RWPE1 (cell line): Measurements from ENCODE around the gene NUDT5.
"Not testable (repeated sequence)": the region's sequence is repeated elsewhere in the genome, so short reads cannot be mapped to it uniquely, and the experiment has no call there.

Experiments used
- CTCF ChIA-PET: fragments of 350-600 bp; sonication (Branson Sonifier 250); formaldehyde crosslinking; extraction: SDS; loops from one replicate; lab custom pipeline; 2021; lab: Yijun Ruan, JAX
- POLR2A ChIA-PET: fragments of 400-600 bp; formaldehyde crosslinking; extraction: SDS; loops from one replicate; lab custom pipeline; 2020; ENCODE audit warnings: antibody characterized with exemption; ENCODE audit not compliant: low non-redundant PET; lab: Yijun Ruan, JAX
- DNase-seq: peaks from one replicate; pipeline ENCODE4 v3.0.0; 2012; ENCODE audit warnings: low spot score
- H3K27ac ChIP-seq: fragments of 450-650 bp; 2 replicates; pipeline ENCODE4 v1.5.1; 2017
- TF ChIP-seq, protein P1 (sequence below): fragments of 450-650 bp; conservative IDR thresholded peaks from 2 replicates; pipeline ENCODE4 v1.5.1; 2017; ENCODE audit warnings: low read depth, mild to moderate bottlenecking

The NUDT5 gene

DNA sequence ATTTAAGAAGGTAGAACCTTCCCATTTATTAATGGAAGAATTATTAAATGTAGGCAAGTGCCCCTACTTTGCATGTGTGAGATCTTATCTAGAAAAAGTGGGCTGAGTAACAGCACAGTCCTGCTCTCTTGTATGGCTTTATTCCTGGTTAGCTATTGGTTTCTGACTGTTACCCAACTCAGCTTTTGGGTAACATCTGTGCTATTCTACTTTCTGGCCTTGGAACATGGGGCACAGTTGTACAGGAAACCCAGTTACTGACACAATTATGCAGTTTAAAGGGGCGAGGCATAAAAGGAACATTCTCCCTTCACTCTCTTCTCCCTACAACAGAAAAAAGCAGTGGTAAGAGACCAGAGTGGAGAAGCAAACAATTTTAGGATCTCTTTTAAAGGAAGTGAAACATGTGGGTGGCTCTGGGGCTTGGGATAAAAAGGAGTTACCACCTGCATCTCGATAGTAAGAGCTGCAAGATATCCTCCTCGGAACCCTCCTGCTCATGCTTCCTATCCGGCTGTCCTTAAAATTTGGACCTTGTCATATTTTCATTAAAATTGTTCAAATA is 16.0 kb downstream of the NUDT5 start:
- CTCF ChIA-PET: no interaction called here
- H3K27ac ChIP-seq: no peak overlapping the region
- no peak for DNase-seq
- TF ChIP-seq, protein P1, sequence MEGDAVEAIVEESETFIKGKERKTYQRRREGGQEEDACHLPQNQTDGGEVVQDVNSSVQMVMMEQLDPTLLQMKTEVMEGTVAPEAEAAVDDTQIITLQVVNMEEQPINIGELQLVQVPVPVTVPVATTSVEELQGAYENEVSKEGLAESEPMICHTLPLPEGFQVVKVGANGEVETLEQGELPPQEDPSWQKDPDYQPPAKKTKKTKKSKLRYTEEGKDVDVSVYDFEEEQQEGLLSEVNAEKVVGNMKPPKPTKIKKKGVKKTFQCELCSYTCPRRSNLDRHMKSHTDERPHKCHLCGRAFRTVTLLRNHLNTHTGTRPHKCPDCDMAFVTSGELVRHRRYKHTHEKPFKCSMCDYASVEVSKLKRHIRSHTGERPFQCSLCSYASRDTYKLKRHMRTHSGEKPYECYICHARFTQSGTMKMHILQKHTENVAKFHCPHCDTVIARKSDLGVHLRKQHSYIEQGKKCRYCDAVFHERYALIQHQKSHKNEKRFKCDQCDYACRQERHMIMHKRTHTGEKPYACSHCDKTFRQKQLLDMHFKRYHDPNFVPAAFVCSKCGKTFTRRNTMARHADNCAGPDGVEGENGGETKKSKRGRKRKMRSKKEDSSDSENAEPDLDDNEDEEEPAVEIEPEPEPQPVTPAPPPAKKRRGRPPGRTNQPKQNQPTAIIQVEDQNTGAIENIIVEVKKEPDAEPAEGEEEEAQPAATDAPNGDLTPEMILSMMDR: no peak
- POLR2A ChIA-PET: no interaction called here

DNA sequence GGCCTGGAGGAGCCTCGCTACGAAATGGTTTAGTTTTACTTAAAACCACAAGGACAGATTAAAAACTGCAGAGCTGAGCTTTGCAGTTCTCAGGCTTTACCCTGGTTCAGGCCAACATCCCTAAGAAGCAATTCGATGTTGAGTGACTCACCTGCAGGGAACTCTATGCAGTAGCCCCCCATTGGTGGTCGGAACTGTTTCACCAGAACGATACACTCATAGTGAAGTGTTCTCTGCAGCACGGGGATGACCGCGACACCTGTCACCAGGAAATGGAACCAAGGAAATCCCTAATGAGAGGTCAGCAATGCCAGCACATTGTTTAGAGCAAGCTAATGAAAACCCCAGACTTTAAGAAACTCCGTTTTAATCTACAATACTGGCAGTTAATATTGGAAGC is 18.0 kb downstream of the NUDT5 start:
- CTCF ChIA-PET: no interaction called here

DNA sequence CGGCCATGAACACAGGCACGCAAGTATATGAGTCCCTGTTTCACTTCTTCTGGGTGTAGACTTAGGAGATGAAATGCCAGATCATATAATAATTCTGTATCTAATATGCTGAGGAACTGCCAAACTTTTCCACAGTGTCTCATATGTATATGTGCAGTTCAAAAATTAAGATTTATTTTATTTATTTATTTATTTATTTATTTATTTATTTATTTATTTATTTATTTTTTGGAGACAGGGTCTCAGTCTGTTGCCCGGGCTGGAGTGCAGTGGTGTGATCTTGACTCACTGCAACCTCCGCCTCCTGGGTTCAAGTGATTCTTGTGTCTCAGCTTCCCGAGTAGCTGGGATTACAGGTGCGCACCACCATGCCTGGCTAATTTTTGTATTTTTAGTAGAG is 24.2 kb downstream of the NUDT5 start:
- DNase-seq, CTCF ChIA-PET, POLR2A ChIA-PET, H3K27ac ChIP-seq: not testable (repeated sequence)

More for the DNA sequence above, 18.0 kb downstream of the NUDT5 start:
- POLR2A ChIA-PET: no interaction called here
- TF ChIP-seq, protein P1: no peak
- H3K27ac ChIP-seq: 0 out of 2 replicates have a peak overlapping the region, but pooled peaks have one; percentile 3
- no peak for DNase-seq

DNA sequence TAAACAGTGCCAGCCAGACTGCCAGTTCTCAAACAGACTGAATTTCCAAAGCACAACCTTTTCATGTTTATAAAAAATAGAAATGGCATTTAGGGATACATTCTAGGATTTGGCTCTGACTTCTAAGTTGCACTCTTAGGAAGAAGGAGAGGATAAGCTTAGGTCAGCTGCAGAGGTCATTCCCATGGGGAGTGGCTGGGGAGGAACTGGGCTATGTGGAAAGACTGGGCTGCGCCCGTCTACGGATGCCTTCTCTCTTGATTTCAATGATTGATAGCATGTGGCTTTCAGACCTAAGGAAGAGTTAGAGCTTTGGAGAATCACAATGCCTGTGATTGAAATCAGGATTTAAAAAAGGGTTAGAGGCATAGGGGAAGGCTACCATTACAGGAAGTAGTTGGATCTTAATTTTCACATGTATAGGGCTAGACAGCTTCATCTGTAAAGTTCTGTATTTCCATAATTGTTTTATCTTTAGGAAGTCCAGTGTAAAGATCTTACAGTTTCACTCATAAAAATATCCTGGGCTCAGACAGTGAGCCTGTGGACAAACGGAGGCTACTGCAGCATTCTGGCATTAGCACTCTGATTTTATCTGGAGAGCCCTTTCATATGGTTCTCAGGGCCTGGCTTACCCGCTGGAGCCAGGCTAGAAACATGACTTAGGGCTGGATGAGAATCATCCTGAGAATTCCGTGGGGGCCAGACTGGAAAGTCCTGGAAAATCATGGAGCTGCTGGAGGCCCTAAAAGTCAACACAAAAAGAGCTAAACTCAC is 29.5 kb downstream of the NUDT5 start:
- POLR2A ChIA-PET: no interaction called here

DNA sequence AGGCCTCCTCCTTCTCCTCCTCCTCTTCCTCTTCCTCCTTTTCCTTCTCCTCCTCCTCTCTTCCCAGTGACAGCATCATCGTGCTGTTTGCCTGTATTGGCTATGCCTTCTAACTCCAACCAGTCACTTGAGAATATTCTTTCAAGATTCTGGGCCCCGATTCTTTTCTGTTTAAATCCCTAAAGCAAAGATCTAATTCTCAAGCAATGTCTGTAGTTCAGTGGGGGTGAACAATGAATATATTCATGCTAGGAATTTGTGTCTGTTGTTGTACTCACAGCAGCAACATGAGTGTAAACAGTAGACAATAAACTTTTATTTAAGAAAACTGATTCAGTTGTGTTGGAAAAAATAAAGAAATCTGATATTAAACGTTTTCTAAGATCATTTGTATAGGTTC is 30.7 kb downstream of the NUDT5 start:
- ChIA-PET CTCF (no interaction called here), POLR2A (no interaction called here)
- TF ChIP-seq, protein P1: no peak
- no peak for DNase-seq
- H3K27ac ChIP-seq: no peak overlapping the region

More for the DNA sequence above, 29.5 kb downstream of the NUDT5 start:
- DNase-seq: no peak
- CTCF ChIA-PET: interaction anchor here (0.6 kb wide), 1 partner anchor 116 kb away, joined by 5 read pairs; no protein-coding TSS in a partner anchor
- TF ChIP-seq, protein P1: no peak
- H3K27ac ChIP-seq: no peak overlapping the region

DNA sequence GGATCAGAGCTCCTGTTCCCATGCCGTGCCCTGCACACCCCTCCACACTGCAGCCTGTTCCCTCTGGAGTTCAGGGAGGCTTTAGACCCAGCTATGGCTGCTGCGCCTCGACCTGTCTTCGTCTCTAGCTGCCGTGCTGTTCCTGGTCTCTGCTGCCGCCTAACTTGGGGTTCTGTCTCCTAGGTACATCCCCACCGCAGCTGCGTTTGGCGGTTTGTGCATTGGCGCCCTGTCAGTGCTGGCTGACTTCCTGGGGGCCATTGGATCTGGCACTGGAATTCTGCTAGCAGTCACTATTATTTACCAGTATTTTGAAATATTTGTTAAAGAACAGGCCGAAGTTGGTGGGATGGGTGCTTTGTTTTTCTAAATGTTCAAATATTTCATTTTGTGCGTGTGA is 31.6 kb downstream of the NUDT5 start:
- ChIA-PET POLR2A (no interaction called here), CTCF (no interaction called here)
- DNase-seq: no peak

More for the DNA sequence above, 31.6 kb downstream of the NUDT5 start:
- no peak overlapping the region for H3K27ac ChIP-seq
- TF ChIP-seq, protein P1: no peak
